Mesendoderm (in vitro differentiated cells): ENCODE data around the gene ANXA11.

ENCODE experiments used
- DNase-seq: peaks from one replicate; pipeline ENCODE4 v3.0.0; 2013
- H2AK5ac ChIP-seq: 2 replicates; pipeline ENCODE4 v1.6.1; 2013; ENCODE audit warnings: low read length, inconsistent platforms
- H2BK120ac ChIP-seq: 2 replicates; pipeline ENCODE4 v1.6.1; 2013; ENCODE audit warnings: low read depth, mild to moderate bottlenecking, low read length, moderate library complexity, mixed read lengths
- H2BK15ac ChIP-seq: replicated peaks from 2 replicates; pipeline ENCODE4 v1.6.1; 2013; ENCODE audit warnings: low read depth, mild to moderate bottlenecking, moderate library complexity
- H2BK5ac ChIP-seq: 2 replicates; pipeline ENCODE4 v1.6.1; 2013; ENCODE audit warnings: low read length, inconsistent platforms
- H3K18ac ChIP-seq: 2 replicates; pipeline ENCODE4 v1.6.1; 2013; ENCODE audit warnings: mild to moderate bottlenecking, low read length, mixed read lengths
- H3K23ac ChIP-seq: one replicate; pipeline ENCODE4 v1.6.1; 2013; ENCODE audit warnings: low read length
- H3K27ac ChIP-seq: 2 replicates; pipeline ENCODE4 v1.5.1; 2013; ENCODE audit warnings: low read depth, mild to moderate bottlenecking, inconsistent platforms, low read length, moderate library complexity
- H3K27me3 ChIP-seq: 2 replicates; pipeline ENCODE4 v1.6.1; 2013; ENCODE audit warnings: low read length, control low read depth, mild to moderate bottlenecking, inconsistent platforms; ENCODE audit not compliant: insufficient read depth, poor library complexity
- H3K36me3 ChIP-seq: 2 replicates; pipeline ENCODE4 v1.6.1; 2013; ENCODE audit warnings: low read length, inconsistent platforms; ENCODE audit not compliant: control insufficient read depth, insufficient read depth
- H3K4ac ChIP-seq: one replicate; pipeline ENCODE4 v1.6.1; 2013; ENCODE audit warnings: low read depth, mild to moderate bottlenecking, low read length, moderate library complexity
- H3K4me1 ChIP-seq: 2 replicates; pipeline ENCODE4 v1.6.1; 2013; ENCODE audit warnings: low read depth, low read length, inconsistent platforms; ENCODE audit not compliant: control insufficient read depth
- H3K4me2 ChIP-seq: 2 replicates; pipeline ENCODE4 v1.6.1; 2013; ENCODE audit warnings: low read length
- H3K4me3 ChIP-seq: 2 replicates; pipeline ENCODE4 v1.5.1; 2013; ENCODE audit warnings: mild to moderate bottlenecking, low read length
- H3K56ac ChIP-seq: one replicate; pipeline ENCODE4 v1.6.1; 2013; ENCODE audit warnings: low read length
- H3K79me1 ChIP-seq: 2 replicates; pipeline ENCODE4 v1.6.1; 2013; ENCODE audit warnings: low read length, inconsistent platforms
- H3K79me2 ChIP-seq: 2 replicates; pipeline ENCODE4 v1.6.1; 2013; ENCODE audit warnings: mild to moderate bottlenecking, low read length; ENCODE audit not compliant: control insufficient read depth, insufficient read depth
- H3K9ac ChIP-seq: 2 replicates; pipeline ENCODE4 v1.6.1; 2013; ENCODE audit warnings: low read length, inconsistent platforms
- H4K5ac ChIP-seq: one replicate; pipeline ENCODE4 v1.6.1; 2013; ENCODE audit warnings: low read length
- H4K8ac ChIP-seq: one replicate; pipeline ENCODE4 v1.6.1; 2013; ENCODE audit warnings: low read depth, mild to moderate bottlenecking, control low read depth, low read length, moderate library complexity
- WGBS: extraction: QIAGEN DNeasy Blood & Tissue Kit; methylation state at CpG from one replicate; pipeline ENCODE4 v1.1.7; 2013; ENCODE audit warnings: low lambda C conversion rate, missing lambda C conversion rate; ENCODE audit not compliant: insufficient coverage; ENCODE audit errors: extremely low coverage; 5-methylcytosine and 5-hydroxymethylcytosine counted together

ANXA11 gene

GRCh38 chr10:80131499-80131901 lies 73.8 kb downstream of the ANXA11 start:
- Histone ChIP-seq H3K79me1 (no peaks in the 10 kb centered on the region), H3K4me3 (no peak overlapping the region), H3K4me1 (no peaks in the 10 kb centered on the region), H3K23ac (no peak overlapping the region), H2BK15ac (no peak overlapping the region), H3K4me2 (no peak overlapping the region), H3K18ac (no peak overlapping the region), H3K4ac (no peak overlapping the region), H2BK120ac (no peak overlapping the region), H2AK5ac (no peak overlapping the region), H3K36me3 (no peaks in the 10 kb centered on the region), H3K27me3 (no peaks in the 10 kb centered on the region), H2BK5ac (no peak overlapping the region), H4K8ac (no peak overlapping the region), H4K5ac (no peak overlapping the region), H3K9ac (no peak overlapping the region), H3K27ac (no peak overlapping the region), H3K79me2 (no peaks in the 10 kb centered on the region), H3K56ac (peak overlapping the region; percentile 18)
- no CpG with 5 or more reads among the region's 6 CpGs for WGBS
- peak; percentile 94 for DNase-seq

- H3K36me3 ChIP-seq = no peaks in the 10 kb centered on the region
- H3K79me2 ChIP-seq = no peaks in the 10 kb centered on the region
- no peak overlapping the region for H3K4ac ChIP-seq
- H2AK5ac ChIP-seq = no peak overlapping the region
- no CpG with 5 or more reads among the region's 4 CpGs for WGBS
- H2BK120ac ChIP-seq = no peak overlapping the region
- no peak overlapping the region for H3K27ac ChIP-seq
- H4K8ac ChIP-seq = no peak overlapping the region
- H3K4me2 ChIP-seq = no peak overlapping the region
- no peak overlapping the region for H3K9ac ChIP-seq
- H3K56ac ChIP-seq = no peak overlapping the region
- H3K23ac ChIP-seq = no peak overlapping the region
- H2BK5ac ChIP-seq = no peak overlapping the region
- no peak overlapping the region for H3K4me3 ChIP-seq
- H2BK15ac ChIP-seq = no peak overlapping the region
- H3K18ac ChIP-seq = no peak overlapping the region
- no peak overlapping the region for H4K5ac ChIP-seq
- no peaks in the 10 kb centered on the region for H3K79me1 ChIP-seq
- H3K4me1 ChIP-seq = no peaks in the 10 kb centered on the region
- no peak for DNase-seq
- H3K27me3 ChIP-seq = no peaks in the 10 kb centered on the region
Observed at GRCh38 chr10:80126876-80127275, 78.5 kb downstream of the ANXA11 start.

- Histone ChIP-seq H3K27me3 (no peaks in the 10 kb centered on the region), H2BK120ac (no peak overlapping the region), H3K18ac (no peak overlapping the region), H3K4ac (no peak overlapping the region), H3K4me1 (no peaks in the 10 kb centered on the region), H3K4me2 (no peak overlapping the region), H2BK15ac (no peak overlapping the region), H3K79me1 (no peaks in the 10 kb centered on the region), H2BK5ac (no peak overlapping the region), H4K8ac (no peak overlapping the region), H3K9ac (no peak overlapping the region), H3K4me3 (no peak overlapping the region), H3K56ac (no peak overlapping the region), H2AK5ac (no peak overlapping the region), H3K27ac (no peak overlapping the region), H3K79me2 (no peaks in the 10 kb centered on the region), H3K23ac (no peak overlapping the region), H4K5ac (no peak overlapping the region), H3K36me3 (no peaks in the 10 kb centered on the region)
- no peak for DNase-seq
- no CpG with 5 or more reads among the region's 2 CpGs for WGBS
Observed at GRCh38 chr10:80122746-80123145, 82.6 kb downstream of the ANXA11 start.

GRCh38 chr10:80122110-80122710 lies 83.1 kb downstream of the ANXA11 start:
- Histone ChIP-seq H4K8ac (no peak overlapping the region), H3K27me3 (no peaks in the 10 kb centered on the region), H3K4me1 (no peaks in the 10 kb centered on the region), H3K18ac (no peak overlapping the region), H4K5ac (no peak overlapping the region), H3K79me1 (no peaks in the 10 kb centered on the region), H3K56ac (no peak overlapping the region), H3K4me2 (no peak overlapping the region), H3K23ac (no peak overlapping the region), H2BK5ac (no peak overlapping the region), H3K79me2 (no peaks in the 10 kb centered on the region), H3K9ac (no peak overlapping the region), H3K27ac (no peak overlapping the region), H3K4me3 (no peak overlapping the region), H3K36me3 (no peaks in the 10 kb centered on the region), H2BK15ac (no peak overlapping the region), H3K4ac (no peak overlapping the region), H2AK5ac (no peak overlapping the region), H2BK120ac (no peak overlapping the region)
- DNase-seq = no peak

GRCh38 chr10:80118669-80119068 lies 86.7 kb downstream of the ANXA11 start:
- H3K4me1 ChIP-seq = no peaks in the 10 kb centered on the region
- no peak overlapping the region for H4K8ac ChIP-seq
- H3K18ac ChIP-seq = no peak overlapping the region
- H4K5ac ChIP-seq = no peak overlapping the region
- H2BK15ac ChIP-seq = no peak overlapping the region
- no CpG with 5 or more reads among the region's 4 CpGs for WGBS
- H2BK120ac ChIP-seq = no peak overlapping the region
- H3K36me3 ChIP-seq = no peaks in the 10 kb centered on the region
- no peak for DNase-seq
- no peak overlapping the region for H3K56ac ChIP-seq
- no peak overlapping the region for H2AK5ac ChIP-seq
- H3K27me3 ChIP-seq = no peaks in the 10 kb centered on the region
- no peak overlapping the region for H3K9ac ChIP-seq
- no peak overlapping the region for H3K23ac ChIP-seq
- no peak overlapping the region for H2BK5ac ChIP-seq
- no peaks in the 10 kb centered on the region for H3K79me2 ChIP-seq
- H3K4ac ChIP-seq = no peak overlapping the region
- no peaks in the 10 kb centered on the region for H3K79me1 ChIP-seq
- H3K4me3 ChIP-seq = no peak overlapping the region
- no peak overlapping the region for H3K4me2 ChIP-seq
- no peak overlapping the region for H3K27ac ChIP-seq

GRCh38 chr10:80110986-80111385 lies 94.4 kb downstream of the ANXA11 start:
- Histone ChIP-seq H3K79me2 (no peaks in the 10 kb centered on the region), H3K56ac (no peak overlapping the region), H3K36me3 (no peaks in the 10 kb centered on the region), H3K4me2 (no peak overlapping the region), H4K8ac (no peak overlapping the region), H2BK5ac (no peak overlapping the region), H3K4me3 (no peak overlapping the region), H3K27me3 (no peaks in the 10 kb centered on the region), H4K5ac (no peak overlapping the region), H3K79me1 (no peaks in the 10 kb centered on the region), H2BK15ac (no peak overlapping the region), H3K4ac (no peak overlapping the region), H3K18ac (no peak overlapping the region), H2BK120ac (no peak overlapping the region), H3K27ac (no peak overlapping the region), H3K23ac (no peak overlapping the region), H3K9ac (no peak overlapping the region), H2AK5ac (no peak overlapping the region), H3K4me1 (no peaks in the 10 kb centered on the region)
- no peak for DNase-seq
- WGBS = no CpG with 5 or more reads among the region's 1 CpG
